Measurements from ENCODE around the gene ZNF177.

Gene ZNF177

DNA sequence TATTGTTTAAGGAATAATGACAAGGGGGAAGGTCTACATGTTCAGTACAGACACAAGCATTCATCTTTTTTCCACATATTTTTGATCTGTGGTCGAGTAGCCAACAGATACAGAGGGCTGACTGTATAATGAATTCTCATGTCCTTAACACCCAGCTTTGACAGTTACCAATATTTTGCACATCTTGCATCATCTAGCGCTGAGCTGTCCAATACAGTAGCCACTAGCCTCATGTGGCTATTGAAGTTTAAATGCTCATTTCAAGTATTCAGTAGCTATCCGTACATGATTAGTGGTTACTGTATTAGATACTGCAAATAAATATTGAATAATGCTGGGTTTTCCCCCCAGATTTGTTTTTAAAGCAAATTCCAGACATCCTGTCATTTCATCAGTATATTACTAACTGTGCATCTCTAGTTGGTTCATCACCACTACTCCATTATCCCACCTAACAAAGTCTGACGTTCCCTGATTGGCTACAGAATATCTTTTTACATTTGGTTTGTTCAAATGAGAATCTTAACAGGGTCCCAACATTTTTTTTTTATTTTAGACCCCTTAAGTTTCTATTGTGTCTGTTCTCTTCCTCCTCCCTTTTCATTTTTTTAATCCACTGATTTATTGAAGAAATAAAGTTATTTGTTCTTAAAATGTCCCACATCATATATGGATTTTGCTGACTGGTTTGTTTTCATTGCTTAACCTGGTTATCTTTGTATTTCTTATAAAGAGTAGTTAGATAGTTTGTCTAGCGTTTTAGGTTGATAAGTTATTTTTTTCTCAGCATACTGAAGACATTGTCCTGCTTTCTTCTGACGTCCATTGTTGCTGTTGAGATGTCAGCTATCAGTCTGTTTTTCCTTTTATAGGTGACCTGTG, 8.2 kb downstream of the ZNF177 start:
- Mint-ChIP-seq H3K27me3 (no peaks in the 10 kb centered on the region), H3K4me3 (no peak overlapping the region), H3K4me1 (no peaks in the 10 kb centered on the region), H3K27ac (no peak overlapping the region), H3K36me3 (peaks cover 60% of the 10 kb centered on the region), H3K9me3 (peaks cover 34% of the 10 kb centered on the region)

GRCh38 chr19:9381361-9381785, 18.6 kb downstream of the ZNF177 start:
- peaks cover 25% of the 10 kb centered on the region for H3K9me3 Mint-ChIP-seq

DNA sequence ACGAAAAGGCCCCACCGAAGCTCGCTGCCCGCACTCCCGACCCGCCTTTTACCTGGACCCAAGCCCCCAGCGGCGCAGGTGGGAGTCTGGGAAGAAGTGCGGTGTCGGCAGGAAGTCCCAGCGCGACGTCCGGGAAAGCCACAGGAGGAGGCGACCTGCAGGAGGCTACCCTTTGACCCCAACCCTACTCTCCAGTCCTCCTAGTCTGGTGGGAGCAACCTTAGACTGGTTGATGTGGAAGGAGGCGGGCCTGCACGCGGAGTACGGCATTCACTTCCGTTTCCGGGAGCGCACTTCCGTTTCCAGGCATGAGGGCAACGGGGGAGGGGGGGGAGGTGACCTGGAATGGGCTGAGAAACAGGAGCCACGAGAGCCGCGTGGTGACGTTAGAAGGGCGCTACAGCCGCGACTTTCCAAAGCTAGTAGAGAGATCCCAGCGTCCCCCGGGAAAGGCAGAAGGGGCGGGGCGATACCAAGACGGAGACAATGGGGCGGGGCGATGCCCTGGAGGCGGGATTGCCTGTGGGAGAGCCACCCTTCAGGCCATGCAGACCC, 44.1 kb downstream of the ZNF177 start:
- Mint-ChIP-seq H3K4me1 (peaks cover 17% of the 10 kb centered on the region), H3K9me3 (peaks cover 13% of the 10 kb centered on the region), H3K27ac (no peak overlapping the region), H3K4me3 (peak overlapping the region; percentile 84), H3K27me3 (peaks cover 1% of the 10 kb centered on the region), H3K36me3 (peaks cover 31% of the 10 kb centered on the region)

More at GRCh38 chr19:9381361-9381785, 18.6 kb downstream of the ZNF177 start:
- peaks cover 68% of the 10 kb centered on the region for H3K36me3 Mint-ChIP-seq
- H3K4me1 Mint-ChIP-seq = no peaks in the 10 kb centered on the region
- H3K27me3 Mint-ChIP-seq = no peaks in the 10 kb centered on the region
- H3K27ac Mint-ChIP-seq = no peak overlapping the region
- H3K4me3 Mint-ChIP-seq = no peak overlapping the region

- H3K9me3 Mint-ChIP-seq = peaks cover 13% of the 10 kb centered on the region
- H3K36me3 Mint-ChIP-seq = peaks cover 38% of the 10 kb centered on the region
- no peak overlapping the region for H3K27ac Mint-ChIP-seq
- H3K27me3 Mint-ChIP-seq = peaks cover 1% of the 10 kb centered on the region
- H3K4me1 Mint-ChIP-seq = peaks cover 17% of the 10 kb centered on the region
- H3K4me3 Mint-ChIP-seq = peak overlapping the region; percentile 49
These were observed 45.0 kb downstream of the ZNF177 start for GRCh38 chr19:9407827-9408226.

GRCh38 chr19:9413240-9413954, 50.6 kb downstream of the ZNF177 start:
- Mint-ChIP-seq H3K27ac (no peak overlapping the region), H3K36me3 (peaks cover 61% of the 10 kb centered on the region), H3K9me3 (no peaks in the 10 kb centered on the region), H3K4me3 (no peak overlapping the region), H3K27me3 (no peaks in the 10 kb centered on the region), H3K4me1 (no peaks in the 10 kb centered on the region)

GRCh38 chr19:9427941-9428340, 65.1 kb downstream of the ZNF177 start:
- peaks cover 76% of the 10 kb centered on the region for H3K36me3 Mint-ChIP-seq
- peaks cover 19% of the 10 kb centered on the region for H3K4me1 Mint-ChIP-seq
- H3K27ac Mint-ChIP-seq = no peak overlapping the region
- no peaks in the 10 kb centered on the region for H3K27me3 Mint-ChIP-seq
- peaks cover under 1% of the 10 kb centered on the region for H3K9me3 Mint-ChIP-seq
- no peak overlapping the region for H3K4me3 Mint-ChIP-seq

DNA sequence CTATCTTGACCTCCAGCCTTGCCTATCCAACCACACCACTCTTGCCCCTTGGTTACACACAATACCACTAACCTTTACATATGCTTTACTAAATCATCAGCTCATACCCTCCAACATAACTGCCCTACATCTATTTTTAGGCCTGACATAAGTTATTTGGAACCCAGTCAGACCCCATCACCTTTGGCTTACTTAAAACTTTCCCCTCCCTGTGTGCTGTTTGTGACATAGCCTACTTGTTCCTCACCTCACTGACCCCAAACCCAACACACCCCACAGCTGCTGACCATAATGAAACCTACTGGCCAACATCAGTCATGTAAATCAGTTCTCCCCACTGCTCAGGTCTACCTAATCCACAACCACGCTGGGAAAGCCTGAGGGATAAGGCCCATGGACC, 67.6 kb downstream of the ZNF177 start:
- Mint-ChIP-seq H3K27me3 (no peaks in the 10 kb centered on the region), H3K9me3 (no peaks in the 10 kb centered on the region), H3K36me3 (peaks cover 63% of the 10 kb centered on the region), H3K27ac (no peak overlapping the region), H3K4me3 (no peak overlapping the region), H3K4me1 (peaks cover 38% of the 10 kb centered on the region)

DNA sequence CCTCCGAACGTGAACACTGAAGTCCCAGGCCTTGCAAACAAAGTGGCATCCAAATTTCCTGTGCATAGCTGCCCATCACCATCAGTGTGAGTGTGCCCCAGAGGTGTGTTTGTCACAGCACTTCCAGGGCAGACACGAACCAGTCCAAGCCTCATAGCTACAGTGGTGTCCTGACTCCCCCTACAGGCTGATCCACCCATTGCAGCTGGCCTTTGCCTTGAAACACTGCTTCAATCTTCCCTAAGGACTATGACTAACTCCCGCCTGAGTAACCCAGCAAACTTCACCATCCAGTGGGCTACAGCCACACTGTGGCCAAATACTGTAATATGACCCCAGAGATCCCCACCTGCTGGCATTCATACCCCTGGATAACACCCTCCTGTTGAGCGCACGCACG, 68.7 kb downstream of the ZNF177 start:
- H3K36me3 Mint-ChIP-seq = peaks cover 53% of the 10 kb centered on the region
- no peak overlapping the region for H3K27ac Mint-ChIP-seq
- no peaks in the 10 kb centered on the region for H3K9me3 Mint-ChIP-seq
- H3K4me3 Mint-ChIP-seq = no peak overlapping the region
- H3K4me1 Mint-ChIP-seq = peaks cover 48% of the 10 kb centered on the region
- H3K27me3 Mint-ChIP-seq = no peaks in the 10 kb centered on the region

All from activated naive CD4-positive, alpha-beta T cell treated with anti-CD3 and anti-CD28 coated beads, Interleukin-2, amount 50 U/mL, for 24 hours (primary cell).